ENCODE measurements around the gene HTR1D.
A peak's percentile ranks its signal among the peaks of the same experiment; 100 is the strongest.
"Not testable (repeated sequence)": the region's sequence is repeated elsewhere in the genome, so short reads cannot be mapped to it uniquely, and the experiment has no call there.

HTR1D gene

DNA sequence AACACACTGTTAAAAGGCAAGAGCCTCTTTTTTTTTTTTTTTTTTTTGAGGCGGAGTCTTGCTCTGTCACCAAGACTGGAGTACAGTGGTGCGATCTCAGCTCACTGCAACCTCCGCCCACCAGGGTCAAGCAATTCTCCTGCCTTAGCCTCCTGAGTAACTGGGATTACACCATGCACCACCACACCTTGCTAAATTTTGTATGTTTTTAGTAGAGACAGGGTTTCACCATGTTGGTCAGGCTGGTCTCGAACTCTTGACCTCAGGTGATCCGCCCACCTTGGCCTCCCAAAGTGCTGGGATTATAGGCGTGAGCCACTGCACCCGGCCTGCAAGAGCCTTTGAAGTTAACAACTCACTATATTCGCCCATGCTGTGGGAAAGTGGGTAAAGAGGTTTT lies 9.6 kb downstream of the HTR1D start:
- H3K27ac Mint-ChIP-seq; H3K4me1 Mint-ChIP-seq; H3K36me3 Mint-ChIP-seq; ATAC-seq; H3K4me3 Mint-ChIP-seq; H3K9me3 Mint-ChIP-seq; DNase-seq (ENCODE audit: low spot score in 2 of 2): not testable (repeated sequence)

DNA sequence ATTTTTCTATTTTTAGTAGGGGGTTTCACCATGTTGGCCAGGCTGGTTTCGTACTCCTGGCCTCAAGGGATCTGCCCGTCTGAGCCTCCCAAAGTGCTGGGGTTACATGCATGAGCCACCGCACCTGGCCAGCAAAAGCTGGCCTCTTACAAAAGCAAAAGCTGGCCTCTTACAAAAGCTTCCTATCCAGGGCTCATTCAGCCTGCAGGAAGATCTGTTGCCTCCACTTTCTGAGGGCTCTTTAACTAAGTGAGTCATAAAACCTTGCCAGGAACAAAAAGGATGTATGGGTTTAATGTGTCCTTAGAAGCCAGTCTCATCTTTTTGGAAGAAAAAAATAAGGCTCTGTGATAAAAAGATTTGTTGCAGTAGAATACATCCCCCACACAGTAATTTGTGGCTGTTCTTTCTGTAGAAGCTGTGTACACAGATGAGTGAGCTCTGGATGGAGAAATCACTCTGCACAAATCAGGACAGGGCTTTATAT lies 15.0 kb downstream of the HTR1D start:
- H3K36me3 Mint-ChIP-seq: no peaks in the 10 kb centered on the region
- H3K4me1 Mint-ChIP-seq: peaks cover 5% of the 10 kb centered on the region
- no peaks in the 10 kb centered on the region for H3K9me3 Mint-ChIP-seq
- no peak for DNase-seq (ENCODE audit: low spot score in 2 of 2)
- peak; percentile 8 for ATAC-seq
- H3K27ac Mint-ChIP-seq: no peak overlapping the region
- no peak overlapping the region for H3K4me3 Mint-ChIP-seq

DNA sequence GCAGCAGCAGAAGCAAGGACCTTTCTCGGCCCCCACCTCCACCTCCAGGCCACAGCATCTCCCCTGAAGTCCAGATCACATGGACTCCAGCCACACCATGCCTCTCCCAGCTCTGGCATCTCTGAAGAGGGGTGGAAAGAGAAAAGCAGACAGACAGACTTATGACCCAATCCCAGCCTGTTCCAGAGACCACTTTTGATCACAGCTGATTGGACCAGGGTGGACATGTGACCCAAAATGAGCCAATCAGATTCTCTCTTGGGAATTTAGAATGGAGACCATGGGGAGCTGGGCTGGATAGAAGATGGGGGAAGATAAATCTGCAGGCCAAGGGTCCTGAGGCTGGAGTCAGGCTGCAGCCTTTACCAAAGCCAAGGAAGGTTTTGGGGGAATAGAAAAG lies 16.4 kb downstream of the HTR1D start:
- Mint-ChIP-seq H3K4me1 (peaks cover under 1% of the 10 kb centered on the region), H3K9me3 (no peaks in the 10 kb centered on the region), H3K36me3 (no peaks in the 10 kb centered on the region), H3K27ac (no peak overlapping the region), H3K4me3 (no peak overlapping the region)
- ATAC-seq (no peak), DNase-seq (ENCODE audit: low spot score in 2 of 2) (no peak)

DNA sequence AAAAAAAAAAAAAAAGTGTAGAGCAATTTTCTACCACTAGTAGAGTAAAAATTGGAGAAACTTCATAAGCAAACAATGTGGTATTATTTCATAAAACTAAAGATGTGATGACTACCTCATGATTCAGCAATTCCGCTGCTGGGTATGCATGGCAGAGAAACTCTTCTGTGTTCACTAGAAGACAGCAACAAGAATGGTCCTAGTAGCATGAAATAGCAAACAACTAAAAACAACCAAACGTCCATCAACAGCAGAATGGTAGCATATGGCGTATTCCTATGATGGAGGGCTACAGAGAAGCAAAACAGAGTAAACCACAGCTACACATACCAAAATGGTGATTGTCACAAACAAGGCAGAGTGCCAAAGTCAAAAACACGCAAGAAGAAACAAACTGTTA lies 18.9 kb downstream of the HTR1D start:
- Mint-ChIP-seq H3K4me3 (no peak overlapping the region), H3K9me3 (no peaks in the 10 kb centered on the region), H3K36me3 (no peaks in the 10 kb centered on the region), H3K27ac (no peak overlapping the region), H3K4me1 (no peaks in the 10 kb centered on the region)
- ATAC-seq: no peak
- no peak for DNase-seq (ENCODE audit: low spot score in 2 of 2)

DNA sequence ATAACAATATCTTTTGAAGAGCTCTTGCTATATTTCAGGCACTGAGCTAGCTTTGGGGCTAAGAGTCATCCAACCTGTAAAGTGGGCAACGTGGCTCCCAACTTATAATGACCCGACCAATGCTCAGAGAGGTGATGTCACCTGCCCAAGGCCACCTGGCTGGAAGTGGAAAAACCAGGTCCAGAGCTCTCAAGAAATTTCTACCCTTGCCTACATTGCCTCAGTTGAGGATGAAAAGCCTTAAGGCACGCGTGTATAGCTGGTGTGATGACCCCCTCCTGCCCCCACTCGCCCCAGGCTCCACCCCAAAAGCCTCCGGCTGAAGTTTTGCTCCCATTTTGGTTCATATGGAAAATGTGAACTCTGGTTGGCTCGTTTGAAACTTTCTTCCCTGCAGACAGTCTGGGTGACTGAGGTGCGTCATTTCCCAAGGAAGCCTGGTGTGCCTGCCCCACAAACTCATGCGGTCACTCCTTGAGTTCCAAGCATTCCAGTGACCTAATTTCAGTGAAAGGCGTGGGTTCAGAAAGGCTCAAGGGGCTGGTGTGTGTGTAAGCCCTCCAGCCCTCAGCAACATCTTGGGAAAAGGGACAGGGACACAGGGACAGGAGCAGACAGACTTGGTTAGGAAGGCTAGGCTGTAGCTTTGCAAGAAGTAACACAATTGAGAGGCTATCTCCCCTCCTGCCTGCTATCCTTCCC lies 20.5 kb downstream of the HTR1D start:
- H3K9me3 Mint-ChIP-seq: no peaks in the 10 kb centered on the region
- no peak overlapping the region for H3K27ac Mint-ChIP-seq
- no peaks in the 10 kb centered on the region for H3K4me1 Mint-ChIP-seq
- H3K4me3 Mint-ChIP-seq: no peak overlapping the region
- ATAC-seq: no peak
- H3K36me3 Mint-ChIP-seq: no peaks in the 10 kb centered on the region
- no peak for DNase-seq (ENCODE audit: low spot score in 2 of 2)

DNA sequence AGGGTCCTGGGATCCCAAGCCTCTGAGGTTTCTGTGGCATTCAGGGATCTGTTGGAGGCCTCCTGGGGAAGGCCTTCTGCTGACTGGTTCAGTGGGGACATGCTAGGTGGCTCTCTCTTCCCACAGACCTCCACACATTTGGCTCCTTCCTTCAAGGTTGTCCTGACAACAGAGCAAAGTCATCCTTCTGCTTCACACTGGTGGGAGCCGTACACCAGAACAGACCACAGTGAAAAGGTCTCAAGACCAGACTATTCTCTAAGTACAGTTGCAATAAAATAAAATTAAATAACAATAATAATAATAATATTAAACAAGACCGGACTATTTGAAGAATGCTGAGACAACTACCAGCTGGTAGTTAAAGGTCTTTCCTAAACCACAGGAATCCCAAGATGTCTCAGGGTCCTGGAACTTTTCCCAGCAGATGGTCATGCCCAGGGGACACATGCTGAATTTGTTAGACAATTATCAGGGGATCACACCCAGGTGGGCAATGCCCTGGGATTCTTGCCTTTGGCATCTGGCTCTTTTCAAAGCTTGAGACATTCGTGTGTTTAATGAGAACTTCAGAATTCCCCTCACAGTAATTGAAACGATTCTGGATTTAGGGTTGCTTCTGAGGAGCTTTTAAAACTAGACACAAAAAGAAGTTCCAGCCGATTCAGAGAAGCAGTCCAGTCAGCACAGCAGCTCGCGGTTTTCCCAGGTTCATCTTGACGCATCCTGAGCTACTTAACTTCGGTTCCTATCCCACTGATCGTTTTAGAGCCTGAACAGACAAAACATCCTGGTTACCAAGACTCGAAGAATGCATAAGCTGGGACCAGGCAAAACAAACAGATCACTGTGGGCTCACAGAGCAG lies 22.9 kb downstream of the HTR1D start:
- no peak for ATAC-seq

DNA sequence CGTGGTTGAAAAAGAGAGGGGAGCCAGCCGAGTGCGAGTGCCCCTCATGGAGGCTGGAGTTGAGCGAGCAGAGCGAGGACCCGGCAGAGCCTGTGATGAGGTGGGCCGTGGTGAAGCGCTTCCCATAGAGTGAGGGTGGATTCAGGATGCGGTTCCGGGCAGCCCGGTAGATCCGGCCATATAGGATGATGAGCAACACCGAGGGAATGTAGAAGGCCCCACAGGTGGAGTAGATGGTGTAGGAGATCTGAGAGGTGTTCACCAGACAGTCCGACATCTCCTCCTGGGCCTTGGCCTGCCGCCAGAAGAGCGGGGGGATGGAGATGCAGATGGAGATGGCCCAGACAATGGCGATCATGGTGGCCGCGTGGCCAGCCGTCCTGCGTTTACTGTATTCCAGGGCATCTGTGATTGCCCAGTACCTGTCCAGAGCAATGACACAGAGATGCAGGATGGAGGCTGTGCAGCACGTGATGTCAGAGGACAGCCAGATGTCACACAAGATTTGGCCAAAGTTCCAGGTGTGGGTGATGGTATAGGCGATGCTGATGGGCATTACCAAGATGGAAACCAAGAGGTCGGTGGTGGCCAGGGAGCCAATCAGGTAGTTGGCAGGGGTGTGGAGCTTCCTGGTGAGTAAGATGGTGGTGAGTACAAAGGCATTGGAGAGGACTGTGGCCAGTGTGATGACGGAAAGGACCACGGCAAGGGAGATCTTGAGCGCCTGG lies 23.7 kb downstream of the HTR1D start:
- H3K27ac Mint-ChIP-seq: no peak overlapping the region
- ATAC-seq (no peak), DNase-seq (ENCODE audit: low spot score in 2 of 2) (no peak)
- no peaks in the 10 kb centered on the region for H3K9me3 Mint-ChIP-seq
- H3K4me1 Mint-ChIP-seq: no peaks in the 10 kb centered on the region
- H3K36me3 Mint-ChIP-seq: no peaks in the 10 kb centered on the region
- H3K4me3 Mint-ChIP-seq: no peak overlapping the region

More for the DNA sequence above, 22.9 kb downstream of the HTR1D start:
- no peak overlapping the region for H3K27ac Mint-ChIP-seq
- no peaks in the 10 kb centered on the region for H3K36me3 Mint-ChIP-seq
- no peak overlapping the region for H3K4me3 Mint-ChIP-seq
- DNase-seq (ENCODE audit: low spot score in 2 of 2): no peak
- H3K9me3 Mint-ChIP-seq: no peaks in the 10 kb centered on the region
- H3K4me1 Mint-ChIP-seq: no peaks in the 10 kb centered on the region

DNA sequence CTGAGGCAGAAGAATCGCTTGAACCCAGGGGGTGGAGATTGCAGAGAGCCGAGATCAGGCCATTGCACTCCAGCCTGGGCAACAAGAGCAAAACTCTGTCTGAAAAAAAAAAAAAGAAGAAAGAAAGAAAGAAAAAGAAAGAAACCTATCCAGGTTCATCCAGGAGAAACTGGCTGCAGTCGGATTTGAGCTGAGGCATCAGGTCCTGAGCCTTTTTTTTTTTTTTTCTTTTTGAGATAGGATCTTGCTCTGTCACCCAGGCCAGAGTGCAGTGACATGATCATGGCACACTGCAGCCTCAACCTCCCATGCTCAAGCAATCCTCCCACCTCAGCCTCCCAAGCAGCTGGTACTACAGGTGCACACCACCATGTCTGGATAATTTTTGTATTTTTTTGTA lies 26.1 kb downstream of the HTR1D start:
- Mint-ChIP-seq H3K9me3 (no peaks in the 10 kb centered on the region), H3K4me3 (no peak overlapping the region), H3K27ac (no peak overlapping the region), H3K36me3 (no peaks in the 10 kb centered on the region), H3K4me1 (no peaks in the 10 kb centered on the region)
- DNase-seq (ENCODE audit: low spot score in 2 of 2) (no peak), ATAC-seq (no peak)

DNA sequence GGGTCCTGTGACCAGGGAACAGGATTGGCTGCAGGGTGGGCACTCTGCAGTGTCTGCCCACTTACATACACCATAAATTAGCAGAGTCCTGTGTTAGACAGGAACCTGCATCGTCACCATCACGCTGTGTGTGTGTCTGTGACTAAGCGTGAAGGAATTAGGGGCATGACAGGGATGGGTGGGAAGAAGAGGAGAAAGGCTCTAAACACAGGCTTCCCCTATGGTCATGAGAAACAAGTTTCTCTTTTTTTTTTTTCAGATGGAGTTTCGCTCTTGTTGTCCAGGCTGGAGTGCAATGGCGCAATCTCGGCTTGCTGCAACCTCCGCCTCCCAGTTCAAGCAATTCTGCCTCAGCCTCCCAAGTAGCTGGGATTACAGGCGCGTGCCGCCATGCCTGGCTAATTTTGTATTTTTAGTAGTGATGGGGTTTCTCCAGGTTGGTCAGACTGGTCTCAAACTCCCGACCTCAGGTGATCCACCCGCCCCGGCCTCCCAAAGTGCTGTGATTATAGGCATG lies 28.3 kb downstream of the HTR1D start:
- not testable (repeated sequence) for ATAC-seq; H3K36me3 Mint-ChIP-seq; H3K27ac Mint-ChIP-seq; H3K4me3 Mint-ChIP-seq; H3K9me3 Mint-ChIP-seq; DNase-seq (ENCODE audit: low spot score in 2 of 2); H3K4me1 Mint-ChIP-seq

DNA sequence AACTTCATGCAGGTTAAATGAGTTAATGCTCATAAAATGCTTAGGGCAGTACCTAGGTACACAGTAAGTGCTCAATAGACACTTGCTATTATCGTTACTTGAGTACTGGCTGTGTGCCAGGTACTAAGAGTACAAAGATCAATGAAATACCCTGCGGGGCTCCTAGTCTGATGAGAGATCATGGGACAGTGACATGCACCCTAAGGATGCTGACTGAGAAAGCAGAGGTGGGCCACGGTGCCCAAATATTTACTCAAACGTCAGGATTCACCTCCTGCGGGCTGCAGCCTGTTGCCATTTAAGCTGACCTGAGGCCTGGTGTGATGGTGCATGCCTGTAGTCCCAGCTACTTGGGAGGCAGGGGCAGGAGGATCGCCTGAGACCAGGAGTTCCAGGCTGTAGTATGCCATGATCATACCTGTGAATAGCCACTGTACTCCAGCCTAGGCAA lies 28.8 kb downstream of the HTR1D start:
- no peak for ATAC-seq
- H3K36me3 Mint-ChIP-seq: no peaks in the 10 kb centered on the region
- no peak for DNase-seq (ENCODE audit: low spot score in 2 of 2)
- no peak overlapping the region for H3K4me3 Mint-ChIP-seq
- peaks cover 12% of the 10 kb centered on the region for H3K4me1 Mint-ChIP-seq
- H3K9me3 Mint-ChIP-seq: no peaks in the 10 kb centered on the region
- H3K27ac Mint-ChIP-seq: no peak overlapping the region

DNA sequence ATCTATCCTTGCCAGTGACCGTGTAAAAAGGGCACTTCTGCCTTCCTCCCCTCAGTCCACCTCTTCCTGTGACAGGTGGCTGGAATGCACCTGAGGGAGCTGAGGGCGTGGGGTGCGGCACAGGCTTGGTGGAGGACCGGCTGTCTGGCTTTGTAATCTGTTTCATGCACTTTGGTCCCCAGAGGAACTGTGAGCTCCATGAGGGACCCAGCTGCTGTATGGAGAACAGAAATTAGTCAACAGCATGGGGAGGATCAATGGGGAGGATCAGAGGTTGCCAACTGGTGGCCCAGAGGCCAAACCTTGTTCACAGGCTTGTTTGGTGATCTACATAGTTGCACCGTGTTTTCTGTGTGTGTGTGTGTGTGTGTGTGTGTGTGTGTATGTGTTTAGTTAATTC lies 29.7 kb downstream of the HTR1D start:
- no peak overlapping the region for H3K27ac Mint-ChIP-seq
- DNase-seq (ENCODE audit: low spot score in 2 of 2) (no peak), ATAC-seq (no peak)
- no peak overlapping the region for H3K4me3 Mint-ChIP-seq
- no peaks in the 10 kb centered on the region for H3K9me3 Mint-ChIP-seq
- no peaks in the 10 kb centered on the region for H3K36me3 Mint-ChIP-seq
- H3K4me1 Mint-ChIP-seq: peaks cover 12% of the 10 kb centered on the region

DNA sequence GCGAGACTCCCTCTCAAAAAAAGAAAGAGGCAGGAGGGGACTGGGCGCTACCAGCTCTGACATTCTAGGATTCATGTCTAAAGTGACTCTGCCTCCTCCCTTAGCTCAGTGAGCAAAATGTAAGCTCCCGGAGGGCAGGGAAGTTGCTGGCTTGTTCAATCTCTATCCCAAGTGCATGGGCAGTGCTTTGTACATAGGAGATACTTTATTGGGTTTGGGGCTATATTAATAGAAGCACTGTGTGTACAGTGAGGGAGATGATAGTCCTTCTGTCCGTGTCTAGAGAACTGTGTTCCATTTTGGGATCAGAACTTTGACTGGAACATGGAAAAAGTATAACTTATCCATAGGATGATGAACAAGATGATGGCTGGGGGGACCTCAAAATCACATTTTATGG lies 31.9 kb downstream of the HTR1D start:
- Mint-ChIP-seq H3K36me3 (no peaks in the 10 kb centered on the region), H3K4me3 (no peak overlapping the region), H3K4me1 (peaks cover 12% of the 10 kb centered on the region), H3K27ac (no peak overlapping the region), H3K9me3 (no peaks in the 10 kb centered on the region)
- DNase-seq (ENCODE audit: low spot score in 2 of 2) (no peak), ATAC-seq (no peak)

DNA sequence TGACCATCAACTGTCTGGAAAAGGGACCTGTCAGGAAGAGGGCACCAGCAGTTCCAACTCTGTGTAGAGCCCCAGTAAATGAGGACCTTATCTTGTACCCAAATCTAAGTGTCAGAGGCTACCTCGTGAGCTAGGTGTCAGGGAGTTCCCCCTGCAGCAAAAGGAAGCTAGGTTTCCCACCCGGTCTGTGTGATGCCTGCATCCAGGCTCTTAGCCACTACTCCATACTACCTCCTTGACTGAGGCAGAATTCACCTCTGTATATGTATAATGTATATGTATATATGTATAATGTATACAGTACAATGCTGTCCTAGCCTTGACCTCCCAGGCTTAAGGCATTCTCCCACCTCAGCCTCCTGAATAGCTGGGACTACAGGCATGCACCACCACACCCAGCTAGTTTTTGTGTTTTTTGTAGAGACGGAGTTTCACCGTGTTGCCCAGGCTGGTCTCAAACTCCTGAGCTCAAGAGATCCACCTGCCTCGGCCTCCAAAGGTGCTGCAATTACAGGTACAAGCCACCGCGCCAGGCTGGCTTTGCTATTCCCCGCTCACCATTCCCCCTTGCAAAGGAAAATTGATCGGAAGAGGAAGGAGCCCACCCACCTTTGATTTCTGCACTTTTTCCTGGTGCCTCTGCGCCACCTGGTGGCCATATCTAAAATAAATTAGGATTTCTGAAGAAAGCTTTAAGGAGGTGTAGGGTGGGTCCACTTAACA lies 32.9 kb downstream of the HTR1D start:
- H3K9me3 Mint-ChIP-seq: no peaks in the 10 kb centered on the region
- peak overlapping the region; percentile 53 for H3K4me3 Mint-ChIP-seq
- H3K4me1 Mint-ChIP-seq: peaks cover 12% of the 10 kb centered on the region
- ATAC-seq (peak; percentile 47), DNase-seq (ENCODE audit: low spot score in 2 of 2) (peak; percentile 34 to 64)
- no peak overlapping the region for H3K27ac Mint-ChIP-seq
- H3K36me3 Mint-ChIP-seq: no peaks in the 10 kb centered on the region

DNA sequence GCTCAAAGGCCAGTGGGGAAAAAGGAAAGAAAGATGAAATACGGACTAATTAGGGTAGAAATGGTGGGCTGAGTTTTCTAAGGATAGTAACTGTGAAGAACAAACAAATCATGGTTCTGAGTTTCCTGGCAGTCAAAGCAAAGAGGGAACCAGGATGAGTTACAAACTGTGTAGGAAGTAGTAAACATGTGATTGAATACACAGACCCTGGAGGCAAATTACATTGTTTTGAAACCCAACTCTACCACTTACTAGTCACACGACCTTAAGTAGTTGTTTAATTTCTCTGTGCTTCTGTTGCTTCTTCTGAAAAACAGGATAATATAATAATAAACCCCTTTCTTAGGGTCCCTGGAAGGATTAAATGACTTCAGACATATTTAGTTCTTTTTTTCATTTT lies 37.4 kb downstream of the HTR1D start:
- H3K4me3 Mint-ChIP-seq: no peak overlapping the region
- H3K9me3 Mint-ChIP-seq: no peaks in the 10 kb centered on the region
- no peak for DNase-seq (ENCODE audit: low spot score in 2 of 2)
- H3K27ac Mint-ChIP-seq: no peak overlapping the region
- H3K4me1 Mint-ChIP-seq: peaks cover 17% of the 10 kb centered on the region
- no peaks in the 10 kb centered on the region for H3K36me3 Mint-ChIP-seq
- no peak for ATAC-seq

DNA sequence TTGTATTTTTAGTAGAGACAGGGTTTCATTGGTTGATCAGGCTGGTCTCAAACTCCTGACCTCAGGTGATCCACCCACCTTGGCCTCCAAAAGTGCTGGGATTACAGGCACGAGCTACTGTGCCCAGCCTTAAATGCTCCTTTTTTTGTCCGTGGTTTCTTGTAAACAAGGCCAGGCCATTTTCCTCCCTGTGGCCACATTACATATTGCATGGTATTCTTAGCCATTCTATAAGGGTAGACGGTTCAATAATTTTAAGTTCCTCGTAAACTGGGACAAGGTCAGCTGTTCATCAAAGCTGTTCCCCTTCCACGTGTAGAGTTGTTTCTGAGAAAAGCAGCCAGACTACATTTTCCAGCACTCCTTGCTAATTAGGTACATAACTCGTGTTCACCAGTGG lies 38.4 kb downstream of the HTR1D start:
- H3K4me3 Mint-ChIP-seq: peak overlapping the region; percentile 62
- H3K36me3 Mint-ChIP-seq: no peaks in the 10 kb centered on the region
- no peak for DNase-seq (ENCODE audit: low spot score in 2 of 2)
- H3K4me1 Mint-ChIP-seq: peaks cover 9% of the 10 kb centered on the region
- H3K27ac Mint-ChIP-seq: no peak overlapping the region
- H3K9me3 Mint-ChIP-seq: no peaks in the 10 kb centered on the region
- no peak for ATAC-seq
